ENCODE results near the gene IGSF10.
A peak's percentile ranks its signal among the peaks of the same experiment; 100 is the strongest.

The IGSF10 gene

GRCh38 chr3:151459358-151459757 lies 1.5 kb downstream of the IGSF10 start:
- no peak for DNase-seq

- no peak for DNase-seq
These were observed 4.8 kb downstream of the IGSF10 start for GRCh38 chr3:151456065-151456464.

GRCh38 chr3:151452841-151453240 lies 8.0 kb downstream of the IGSF10 start:
- DNase-seq = no peak

- DNase-seq = no peak
These were observed 8.5 kb downstream of the IGSF10 start for GRCh38 chr3:151452368-151452767.

GRCh38 chr3:151446002-151446340 lies 14.9 kb downstream of the IGSF10 start:
- no peak for DNase-seq

- no peak for DNase-seq
These were observed 15.4 kb downstream of the IGSF10 start for GRCh38 chr3:151445273-151446001.

- DNase-seq = no peak
These were observed 17.3 kb downstream of the IGSF10 start for GRCh38 chr3:151443583-151443982.

GRCh38 chr3:151440940-151441339 lies 19.9 kb downstream of the IGSF10 start:
- DNase-seq = no peak

GRCh38 chr3:151439652-151440125 lies 21.2 kb downstream of the IGSF10 start:
- DNase-seq = peak; percentile 49

GRCh38 chr3:151437906-151438305 lies 23.0 kb downstream of the IGSF10 start:
- no peak for DNase-seq

GRCh38 chr3:151436675-151437446 lies 24.0 kb downstream of the IGSF10 start:
- DNase-seq = no peak

GRCh38 chr3:151434151-151434890 lies 26.5 kb downstream of the IGSF10 start:
- DNase-seq = no peak

GRCh38 chr3:151432616-151433372 lies 28.1 kb downstream of the IGSF10 start:
- DNase-seq = no peak

- DNase-seq = no peak
These were observed 28.9 kb downstream of the IGSF10 start for GRCh38 chr3:151431940-151432339.

GRCh38 chr3:151430821-151431484 lies 29.9 kb downstream of the IGSF10 start:
- no peak for DNase-seq

GRCh38 chr3:151428386-151428785 lies 32.5 kb downstream of the IGSF10 start:
- DNase-seq = no peak

- no peak for DNase-seq
These were observed 34.6 kb downstream of the IGSF10 start for GRCh38 chr3:151426341-151426657.

- no peak for DNase-seq
These were observed 35.1 kb downstream of the IGSF10 start for GRCh38 chr3:151425627-151426340.

- DNase-seq = no peak
These were observed 37.8 kb downstream of the IGSF10 start for GRCh38 chr3:151423091-151423490.

- no peak for DNase-seq
These were observed 38.9 kb downstream of the IGSF10 start for GRCh38 chr3:151421938-151422337.

- DNase-seq = no peak
These were observed 41.1 kb downstream of the IGSF10 start for GRCh38 chr3:151419806-151420205.

- DNase-seq = no peak
These were observed 45.6 kb downstream of the IGSF10 start for GRCh38 chr3:151415289-151415688.

Data from activated CD4-positive, alpha-beta T cell treated with anti-CD3 and anti-CD28 coated beads, Interleukin-2, Interleukin-6, amounts not matched to agents 100 ng/mL and 50 ng/mL, durations not matched to agents 16 hours and 8 hours (primary cell).